C1 segment of cervical spinal cord (tissue), 14 donors: Measurements from ENCODE around the gene LCA5.
"Not testable (repeated sequence)": the region's sequence is repeated elsewhere in the genome, so short reads cannot be mapped to it uniquely, and the experiment has no call there.

Experiments
- DNase-seq, 14 donors: peaks; one replicate each; lab custom pipeline; 2025; lab: John Stamatoyannopoulos, UW

Gene LCA5

DNA sequence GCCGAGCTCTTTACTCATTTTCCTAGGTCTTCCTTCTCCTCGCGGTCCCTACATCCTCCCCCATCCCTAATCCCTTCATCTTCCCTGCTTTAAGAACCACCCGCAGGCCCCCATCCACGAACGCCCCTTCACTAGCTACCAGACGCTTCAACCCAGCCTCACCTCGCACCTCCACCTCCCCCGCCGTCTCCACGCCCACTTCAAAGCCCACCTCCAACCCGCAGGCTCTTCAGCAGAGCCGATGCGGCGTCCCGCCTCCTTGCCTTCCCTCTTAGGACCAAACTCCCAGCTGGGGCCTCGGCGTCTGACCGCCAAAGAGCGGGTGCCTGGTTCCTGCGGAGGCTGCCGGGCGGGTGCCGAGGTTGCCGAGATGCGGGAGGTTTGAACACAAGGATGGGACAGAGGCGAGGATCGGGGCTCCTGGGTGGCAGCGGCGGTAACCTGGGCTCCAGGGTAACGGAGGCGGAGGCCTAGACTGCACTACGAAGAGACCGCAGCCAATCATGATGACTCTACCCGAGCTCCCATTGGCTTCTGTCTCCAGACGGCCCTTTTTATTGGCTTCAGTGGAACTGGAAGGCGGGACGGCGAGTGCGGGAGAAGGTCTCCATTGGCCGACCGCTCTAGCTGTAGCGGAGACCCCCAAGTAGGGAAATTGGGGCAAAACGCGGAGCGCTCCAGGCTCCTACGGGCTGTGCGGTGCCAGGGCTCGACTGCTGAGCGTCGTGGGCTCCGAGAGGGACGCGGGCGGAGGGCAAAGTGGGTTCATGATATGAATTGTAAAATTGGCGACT is at the start of gene LCA5:
Gene LCA5 (minus strand): TSS at position 477 of the 794 bp plus-strand sequence. CDS start 18,536 bp downstream, outside the sequence.
- DNase-seq: peak; percentile 63 to 98 (median 92)

DNA sequence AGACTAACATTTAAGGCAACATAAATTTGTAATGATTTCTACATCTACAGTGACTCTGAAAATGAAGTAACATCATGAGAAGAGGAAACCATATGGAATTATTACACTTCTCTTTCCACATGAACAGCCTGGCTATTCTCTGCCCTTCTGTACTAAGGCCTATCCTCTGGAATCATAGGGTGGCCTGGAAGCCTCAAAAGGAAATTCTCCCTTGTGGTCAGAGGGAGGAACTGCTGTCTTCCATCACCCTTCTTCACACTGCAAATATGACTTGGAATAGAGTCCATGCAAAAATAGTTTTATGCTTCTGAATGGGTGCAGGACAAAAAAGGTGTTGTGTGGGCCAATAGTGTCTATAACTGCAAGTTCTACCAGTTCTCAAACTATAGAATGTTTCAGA is 49.3 kb upstream of the LCA5 start:
- DNase-seq: no peak

DNA sequence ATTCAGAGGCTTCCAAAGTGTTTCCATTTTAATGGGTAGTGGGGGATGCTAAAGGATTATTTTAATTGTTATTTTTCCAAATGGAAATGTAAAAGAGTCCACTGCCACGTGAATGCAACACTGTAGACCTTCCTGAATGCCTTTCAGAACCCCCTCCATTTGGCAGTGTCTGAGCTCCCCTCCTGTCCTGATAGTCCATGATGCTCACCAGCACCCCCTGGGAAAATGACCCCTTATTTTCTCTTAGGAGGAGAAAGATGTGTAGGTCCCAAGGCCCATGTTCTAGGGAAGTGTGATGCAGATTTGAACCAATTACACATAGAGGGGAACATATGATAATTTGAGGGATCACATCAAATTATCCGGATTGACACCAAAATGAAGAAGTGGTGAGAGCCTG is 47.1 kb upstream of the LCA5 start:
- DNase-seq: no peak

DNA sequence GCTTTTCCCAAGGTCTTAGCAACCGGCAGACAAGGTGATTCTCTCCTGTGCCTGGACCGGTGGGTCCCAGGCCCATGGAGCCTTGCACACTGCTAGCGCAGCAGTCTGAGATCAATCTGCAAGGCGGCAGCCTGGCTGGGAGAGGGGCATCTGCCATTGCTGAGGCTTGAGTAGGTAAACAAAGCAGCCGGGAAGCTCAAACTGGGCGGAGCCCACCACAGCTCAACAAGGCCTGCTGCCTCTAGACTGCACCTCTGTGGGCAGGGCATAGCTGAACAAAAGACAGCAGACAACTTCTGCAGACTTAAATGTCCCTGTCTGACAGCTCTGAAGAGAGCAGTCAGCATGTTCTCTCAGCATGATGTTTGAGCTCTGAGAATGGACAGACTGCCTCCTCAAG is 40.7 kb upstream of the LCA5 start:
- DNase-seq: not testable (repeated sequence)

DNA sequence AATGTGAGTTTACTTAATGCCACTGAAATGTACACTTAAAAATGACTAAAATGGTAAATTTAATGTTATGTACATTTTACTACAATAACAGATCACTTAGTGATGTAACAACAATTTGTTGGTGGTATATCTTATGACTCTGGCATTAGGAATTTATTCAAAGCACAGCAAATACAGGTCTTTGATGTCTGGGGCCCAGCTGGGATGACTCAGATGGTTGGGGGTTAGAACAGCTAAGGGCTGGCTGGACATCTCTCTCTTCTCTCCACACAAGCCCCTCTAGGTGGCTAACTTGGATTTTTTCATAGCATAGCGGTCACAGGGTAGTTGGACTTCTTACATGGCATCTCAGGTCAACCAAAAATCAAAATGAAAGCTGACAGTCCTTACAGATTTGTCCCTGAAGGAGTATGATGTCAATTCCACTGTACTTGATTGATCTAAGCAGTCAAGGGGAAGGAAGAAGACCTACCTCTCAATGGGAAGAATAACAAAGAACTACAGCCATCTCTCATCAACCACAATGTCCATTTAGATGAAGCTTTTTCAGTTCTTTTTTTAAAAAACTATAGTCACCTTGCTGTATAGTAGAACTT is 37.5 kb upstream of the LCA5 start:
- DNase-seq: no peak

DNA sequence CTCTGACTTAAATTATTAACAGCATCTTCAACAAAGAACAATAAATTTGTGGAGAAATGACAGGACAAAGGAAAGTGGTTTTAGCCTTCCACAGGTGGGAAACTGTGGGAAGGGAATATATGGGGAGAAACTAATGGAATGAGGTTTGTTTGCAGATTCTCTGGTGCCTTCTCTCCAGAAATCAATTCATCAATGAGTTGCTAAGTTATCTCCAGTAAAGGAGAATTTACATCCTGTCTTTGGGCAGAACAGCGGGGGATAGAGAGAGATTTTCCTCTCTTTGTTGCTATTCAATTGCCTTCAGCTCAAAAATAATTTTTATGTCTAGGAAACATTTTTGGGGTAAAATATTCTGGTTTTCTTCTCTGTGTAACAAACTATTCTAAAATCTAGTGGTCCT is 36.9 kb upstream of the LCA5 start:
- no peak for DNase-seq

DNA sequence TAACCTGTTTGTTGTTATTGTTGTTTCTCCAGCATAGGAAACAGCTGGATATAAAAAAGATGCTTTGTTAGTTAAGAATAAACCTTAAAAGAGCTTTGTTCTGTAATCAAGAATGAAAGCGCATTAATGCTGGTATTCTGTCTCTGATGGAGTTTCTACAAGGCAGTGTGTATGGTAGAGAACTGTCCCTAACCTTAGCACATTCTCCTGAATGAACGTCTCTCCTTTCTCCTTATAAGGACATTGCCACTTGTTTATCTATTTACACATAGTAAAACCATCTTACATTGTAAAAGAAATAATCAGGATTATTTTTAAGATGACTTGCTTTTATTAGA is 33.8 kb upstream of the LCA5 start:
- no peak for DNase-seq

DNA sequence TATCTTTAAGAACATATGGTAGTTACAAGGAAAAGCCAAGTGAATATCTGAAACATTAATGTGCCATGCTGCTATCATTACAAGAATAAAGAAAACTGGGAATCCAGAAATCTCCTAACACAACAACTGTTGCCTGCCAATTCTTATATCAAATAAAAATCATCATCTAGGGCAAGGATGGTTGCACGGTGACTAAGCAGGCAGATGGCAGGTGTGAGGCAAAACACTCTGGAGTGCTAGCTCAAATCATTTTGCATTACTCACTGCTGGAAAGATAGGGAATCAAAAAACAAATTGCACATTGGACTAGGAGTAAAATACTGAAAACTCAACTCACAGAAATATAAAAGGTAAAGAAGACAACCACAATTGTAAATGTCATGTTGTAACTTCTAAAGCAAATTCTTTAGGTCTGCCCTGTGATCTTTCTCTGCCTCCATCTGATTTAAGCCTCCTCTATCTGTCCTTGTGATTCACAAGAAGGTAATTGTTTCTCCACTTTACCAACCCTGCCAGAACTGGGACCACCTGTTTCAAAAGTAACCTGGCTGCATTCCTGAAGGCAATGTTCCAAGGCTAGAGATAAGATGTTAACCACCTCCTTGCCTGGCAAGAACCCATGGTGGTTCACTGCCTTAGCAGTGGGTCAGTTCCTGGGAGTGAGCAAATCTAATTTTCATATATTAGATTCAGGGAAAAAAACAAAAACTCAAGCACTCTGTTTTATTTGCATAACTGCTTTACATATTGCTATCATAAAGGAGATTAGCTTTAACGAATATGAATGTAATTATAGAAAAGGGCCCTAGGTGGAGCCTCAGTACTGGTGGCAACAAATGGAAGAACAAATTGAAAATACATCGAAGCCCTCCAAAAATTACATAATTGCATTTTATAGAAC is 33.1 kb upstream of the LCA5 start:
- peak in 1 of 14 donors; percentile 84 for DNase-seq

DNA sequence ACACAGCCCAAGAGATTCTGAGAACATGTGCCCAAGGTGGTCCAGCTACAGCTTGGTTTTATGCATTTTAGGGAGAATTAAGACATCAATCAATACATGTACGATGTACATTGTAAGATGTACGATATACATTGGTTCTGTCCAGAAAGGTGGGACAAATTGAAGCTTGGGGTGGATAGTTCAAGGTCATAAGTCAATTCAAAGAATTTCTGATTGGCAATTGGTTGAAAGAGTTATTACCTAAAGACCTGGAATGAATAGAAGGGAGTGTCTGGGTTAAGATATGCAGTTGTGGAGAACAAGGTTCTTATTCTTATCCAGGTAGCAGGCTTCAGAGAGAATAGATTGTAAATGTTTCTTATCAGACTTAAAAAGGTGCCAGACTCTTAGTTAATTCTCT is 31.8 kb upstream of the LCA5 start:
- no peak for DNase-seq

DNA sequence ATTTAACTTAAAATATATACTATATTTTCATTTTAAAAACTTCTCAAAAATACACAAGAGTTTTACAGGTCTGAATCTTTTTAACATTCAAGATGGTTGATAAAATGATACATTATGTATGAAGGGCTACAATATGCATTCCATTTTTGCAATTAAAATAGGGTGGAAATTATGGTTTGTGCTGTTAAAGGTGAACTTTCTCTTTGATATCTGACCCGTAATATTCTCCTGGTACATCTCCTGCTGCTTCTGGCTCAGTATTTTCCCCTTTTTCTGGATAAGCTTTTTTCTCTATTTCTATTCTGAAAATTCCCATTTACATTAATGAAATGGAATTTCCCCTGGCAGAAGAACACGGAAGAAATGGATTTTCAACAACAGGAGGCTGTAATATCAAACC is 27.4 kb upstream of the LCA5 start:
- DNase-seq: no peak

DNA sequence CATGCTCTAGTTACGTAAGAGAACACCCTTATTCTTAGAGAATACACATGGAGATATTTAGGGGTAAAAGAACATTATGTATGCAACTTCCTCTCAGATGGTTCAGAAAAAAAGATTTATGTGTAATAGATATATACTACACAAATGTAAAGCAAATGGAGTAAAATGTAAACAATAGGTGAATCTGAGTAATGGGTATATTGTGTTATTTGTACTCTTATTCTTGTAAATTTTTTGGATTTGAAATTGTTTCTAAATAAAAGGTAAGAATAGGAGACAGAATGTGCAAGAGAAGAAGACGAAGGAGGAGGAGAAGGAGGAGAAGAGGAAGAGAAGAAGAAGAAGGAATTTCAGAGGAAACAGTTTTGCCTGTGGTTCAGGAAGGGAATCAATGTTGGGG is 22.5 kb upstream of the LCA5 start:
- DNase-seq: no peak

DNA sequence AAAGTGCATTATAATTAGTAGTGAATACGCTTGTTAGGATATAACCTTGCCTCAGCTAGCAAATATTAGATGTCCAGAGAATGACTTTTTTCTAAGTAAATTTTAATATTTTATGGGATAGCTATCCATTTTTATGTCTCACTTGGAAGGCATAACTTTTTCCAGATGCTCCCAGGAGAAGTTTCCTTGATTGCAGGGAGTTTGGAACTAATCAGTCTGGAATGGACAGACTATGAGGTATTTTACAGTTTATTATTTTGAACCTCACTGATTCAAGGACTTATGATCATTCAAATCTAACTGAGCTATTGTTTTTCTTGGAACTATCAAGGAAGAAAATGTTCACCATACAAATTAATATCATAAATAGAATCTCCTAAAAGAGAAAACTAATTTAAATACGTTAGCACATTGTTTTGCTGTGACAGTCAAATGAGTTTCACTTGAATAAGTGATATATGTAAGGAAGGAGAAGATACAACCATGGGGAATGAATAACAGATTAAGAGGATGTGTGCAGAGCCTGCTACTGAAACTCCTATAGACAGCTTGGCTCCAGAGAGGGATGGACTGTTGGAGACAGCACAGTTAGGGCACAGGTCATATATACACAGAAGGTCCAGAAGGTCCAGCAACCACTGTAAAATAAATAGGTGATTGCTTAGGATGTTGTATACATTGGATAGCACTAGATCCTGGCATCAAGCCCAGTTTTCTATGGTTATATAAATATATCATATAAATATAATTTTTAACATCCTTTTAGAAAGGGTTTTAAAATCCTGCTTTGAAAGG is 20.6 kb upstream of the LCA5 start:
- DNase-seq: no peak

DNA sequence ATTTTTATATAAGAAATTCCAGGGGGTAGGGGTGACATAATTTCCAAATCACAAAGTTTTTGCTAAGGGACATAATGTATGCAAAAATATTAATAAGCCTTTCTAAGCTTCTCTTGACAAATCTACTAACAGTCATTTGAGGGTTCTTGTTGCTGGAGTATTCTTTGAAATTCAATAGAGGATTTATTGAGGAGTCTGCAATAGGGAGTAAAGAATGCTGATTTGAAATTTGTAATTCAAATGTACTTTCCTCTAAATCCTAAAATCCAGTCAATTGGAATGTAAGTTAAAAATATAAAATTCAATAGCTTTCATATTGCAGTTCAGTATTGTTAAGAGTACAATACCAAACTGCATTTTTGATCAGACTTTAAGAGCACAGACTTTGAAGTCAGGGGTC is 17.1 kb upstream of the LCA5 start:
- DNase-seq: no peak

DNA sequence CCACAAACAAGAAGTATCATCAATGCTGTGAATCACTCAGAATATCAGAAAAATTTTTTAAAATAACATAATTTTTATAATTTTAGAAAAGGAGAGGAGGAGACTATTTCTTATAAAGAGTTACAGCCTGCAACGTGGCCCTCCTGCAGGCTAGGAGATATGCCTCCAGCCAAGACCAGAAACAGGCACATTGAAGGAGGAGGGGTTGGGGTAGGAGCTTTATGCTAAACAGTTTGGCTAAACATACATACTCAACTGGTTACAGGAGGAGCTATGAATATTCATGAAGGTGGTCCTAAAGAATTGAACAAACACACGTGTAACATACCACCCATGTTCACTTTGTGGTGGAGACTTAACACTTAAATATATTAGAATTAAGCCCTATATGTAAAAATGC is 14.2 kb upstream of the LCA5 start:
- no peak for DNase-seq

DNA sequence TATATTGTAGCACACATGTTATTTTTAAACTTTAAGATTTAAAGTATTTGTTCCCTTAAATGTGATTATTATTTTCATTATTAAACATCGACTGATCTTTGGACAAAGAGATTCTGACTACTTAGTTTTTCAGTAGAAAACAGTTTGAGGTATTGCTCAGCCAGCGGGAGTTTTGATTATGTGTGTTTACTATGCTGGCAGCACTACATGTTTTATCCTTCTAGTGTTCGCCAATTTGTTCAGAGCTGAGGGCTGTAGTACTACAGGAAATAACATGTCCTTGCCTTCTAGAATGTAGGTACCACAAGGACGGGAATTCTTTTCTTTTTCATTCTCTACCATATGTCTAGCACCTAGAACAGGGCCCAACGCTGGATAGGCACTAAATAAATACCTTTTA is 11.1 kb upstream of the LCA5 start:
- no peak for DNase-seq

DNA sequence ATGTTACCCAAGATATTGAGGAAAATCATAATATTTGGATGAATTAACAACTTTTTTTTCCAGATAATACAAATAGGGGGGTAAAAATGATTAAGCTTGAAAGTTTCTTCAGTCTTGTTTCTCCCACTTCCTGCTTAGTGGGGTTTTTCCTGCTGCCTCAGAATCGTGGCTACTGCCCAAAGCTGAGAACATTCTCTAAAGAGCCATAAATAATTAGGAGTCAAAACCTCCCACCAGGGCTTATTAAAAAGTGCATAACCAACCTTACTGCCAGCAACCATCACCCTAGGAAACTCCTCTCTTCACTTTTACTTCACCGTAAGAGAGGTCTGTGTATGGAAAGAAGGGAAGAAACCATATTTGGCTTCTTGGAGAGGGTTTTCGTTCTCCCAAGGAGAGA is 9.0 kb upstream of the LCA5 start:
- no peak for DNase-seq

DNA sequence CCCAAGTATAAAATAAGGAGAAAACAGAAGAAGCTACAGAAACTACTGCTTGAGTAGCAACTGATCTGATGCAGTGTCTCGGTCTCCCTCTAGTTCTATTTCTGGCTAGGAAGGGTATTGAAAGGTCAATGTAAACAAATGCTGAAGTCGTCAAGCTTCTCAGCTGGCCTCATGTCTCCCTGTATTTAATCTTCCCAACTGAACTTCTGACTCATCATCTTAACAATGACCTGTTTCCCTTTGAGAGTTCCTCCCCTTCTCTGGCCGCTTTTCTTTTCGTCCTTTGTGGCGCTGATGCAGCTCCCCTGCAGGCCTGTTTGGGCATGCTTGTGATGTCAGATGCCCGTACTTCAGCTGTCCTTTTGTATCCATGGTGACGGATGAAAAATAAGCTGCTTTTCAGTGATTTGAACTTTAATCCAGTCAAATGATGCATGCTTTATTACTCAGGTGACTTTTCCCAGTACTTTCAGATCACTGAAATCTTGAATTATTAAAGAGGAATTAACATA is 7.8 kb upstream of the LCA5 start:
- peak in 13 of 14 donors; percentile 13 to 88 (median 63) for DNase-seq

DNA sequence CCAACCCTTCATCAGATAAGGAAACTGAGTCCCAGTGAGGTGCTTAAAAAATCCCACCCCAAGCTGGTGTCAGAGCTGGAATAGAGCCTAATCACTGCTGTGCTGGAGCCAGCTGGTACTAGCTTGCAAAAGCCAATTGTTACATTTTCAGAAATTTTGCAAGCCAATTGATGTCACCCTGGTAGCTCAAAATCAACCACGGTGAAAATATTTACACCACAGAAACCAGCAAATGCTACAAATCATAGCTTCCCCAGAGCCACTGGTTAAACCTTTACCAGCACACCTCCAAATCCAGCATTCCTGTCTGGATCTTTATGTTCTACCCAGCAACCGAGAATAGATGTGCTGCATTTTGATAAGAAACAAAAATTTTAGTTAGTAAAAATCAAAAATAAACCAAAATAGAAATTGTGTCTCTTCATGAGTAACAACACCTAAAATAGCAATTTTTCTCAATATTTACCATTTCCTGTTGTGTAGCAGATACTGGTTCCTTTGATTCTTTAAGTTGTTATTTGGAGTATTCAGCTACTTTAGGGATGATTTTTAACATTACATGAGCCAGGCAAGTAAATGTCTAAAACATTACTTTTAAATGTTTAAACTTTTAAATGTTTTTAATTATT is 7.2 kb upstream of the LCA5 start:
- peak in 9 of 14 donors; percentile 14 to 74 (median 29) for DNase-seq

DNA sequence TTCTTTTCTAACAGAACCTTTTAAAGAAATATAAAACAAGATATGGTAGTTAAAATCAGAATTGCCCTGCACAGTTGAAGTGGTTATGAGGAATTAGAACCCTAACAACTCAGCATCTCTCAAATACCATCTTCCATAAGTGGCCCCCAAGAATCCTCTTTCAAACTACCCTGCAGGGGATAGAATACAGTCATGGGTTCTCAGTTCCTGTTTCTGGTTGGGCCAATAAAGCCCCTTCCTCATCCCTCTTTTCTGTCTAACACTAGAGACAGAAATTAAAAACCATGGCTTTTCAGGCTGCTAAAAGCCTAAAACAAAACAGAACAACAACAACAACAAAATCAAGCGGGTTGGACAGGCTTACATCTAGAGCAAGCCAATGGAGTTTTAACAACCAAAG is 6.7 kb upstream of the LCA5 start:
- no peak for DNase-seq

DNA sequence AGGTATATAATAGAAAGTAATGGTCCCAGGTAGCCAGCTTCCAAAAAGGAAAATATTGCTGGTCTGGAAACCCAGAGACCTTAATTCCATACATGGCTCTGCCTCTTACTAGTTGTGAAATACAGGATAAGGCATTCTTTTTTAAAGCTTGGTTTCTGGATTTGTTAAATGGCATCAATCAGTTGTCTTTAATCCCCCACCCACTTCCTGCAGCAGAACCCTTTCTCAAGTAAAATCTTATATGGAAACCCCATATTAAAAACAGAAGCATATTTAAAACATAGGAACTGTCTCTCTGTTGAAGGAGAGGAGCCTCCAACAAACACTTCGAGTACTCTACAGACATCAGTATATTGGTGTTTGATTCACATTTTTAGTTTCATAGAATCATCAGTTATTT is 6.2 kb upstream of the LCA5 start:
- peak in 1 of 14 donors; percentile 26 for DNase-seq
